DOHH2 (cell line): ENCODE data around the gene POU2F3.

ENCODE experiments used
- H3F3A ChIP-seq: fragments of 200-600 bp; sonication (generic), shearing (Covaris generic); 2 replicates; pipeline ENCODE4 v1.6.0; 2016; ENCODE audit warnings: antibody characterized with exemption, mild to moderate bottlenecking; ENCODE audit not compliant: control insufficient read depth, insufficient read depth
- H3K27ac ChIP-seq: fragments of 200-600 bp; sonication (generic); 2 replicates; pipeline ENCODE4 v1.5.1; 2014; ENCODE audit warnings: low read depth, mild to moderate bottlenecking, low read length, moderate library complexity
- H3K27me3 ChIP-seq: fragments of 200-600 bp; sonication (generic); 2 replicates; pipeline ENCODE4 v1.6.1; 2014; ENCODE audit warnings: mild to moderate bottlenecking, low read length, mixed read lengths; ENCODE audit not compliant: control insufficient read depth
- H3K36me3 ChIP-seq: fragments of 200-600 bp; sonication (generic); 2 replicates; pipeline ENCODE4 v1.6.1; 2014; ENCODE audit warnings: mild to moderate bottlenecking, low read length, moderate library complexity, mixed read lengths; ENCODE audit not compliant: control insufficient read depth
- H3K4me1 ChIP-seq: fragments of 200-600 bp; sonication (generic); 2 replicates; pipeline ENCODE4 v1.6.1; 2014; ENCODE audit warnings: mild to moderate bottlenecking, low read length, mixed read lengths; ENCODE audit not compliant: control insufficient read depth
- H3K4me2 ChIP-seq: fragments of 200-600 bp; sonication (generic); 2 replicates; pipeline ENCODE4 v1.6.0; 2014; ENCODE audit warnings: mild to moderate bottlenecking, low read length, moderate library complexity
- H3K4me3 ChIP-seq: fragments of 200-600 bp; sonication (generic); 2 replicates; pipeline ENCODE4 v1.5.1; 2014; ENCODE audit warnings: mild to moderate bottlenecking, low read length, mixed read lengths
- H3K79me2 ChIP-seq: fragments of 200-600 bp; sonication (generic); 2 replicates; pipeline ENCODE4 v1.6.1; 2014; ENCODE audit warnings: mild to moderate bottlenecking, low read length, mixed read lengths; ENCODE audit not compliant: control insufficient read depth
- H3K9me2 ChIP-seq: fragments of 200-600 bp; sonication (generic); replicated peaks from 2 replicates; pipeline ENCODE4 v1.6.1; 2014; ENCODE audit warnings: mild to moderate bottlenecking, low read length, mixed read lengths; ENCODE audit not compliant: control insufficient read depth
- H3K9me3 ChIP-seq: fragments of 200-600 bp; sonication (generic); 2 replicates; pipeline ENCODE4 v1.6.1; 2014; ENCODE audit warnings: antibody characterized with exemption, low read length, mixed read lengths; ENCODE audit not compliant: control insufficient read depth, insufficient read depth
- H4K20me1 ChIP-seq: fragments of 200-600 bp; sonication (generic); 2 replicates; pipeline ENCODE4 v1.6.0; 2014; ENCODE audit warnings: low read depth, mild to moderate bottlenecking, antibody characterized with exemption, low read length, moderate library complexity; ENCODE audit not compliant: control insufficient read depth, insufficient read depth
- CTCF ChIP-seq: fragments of 200-600 bp; sonication (generic); IDR thresholded peaks from one replicate; pipeline ENCODE4 v1.5.1; 2014; ENCODE audit warnings: antibody characterized with exemption, mild to moderate bottlenecking, low read depth, low read length; ENCODE audit not compliant: poor library complexity, severe bottlenecking
- EZH2phosphoT487 ChIP-seq: fragments of 200-600 bp; sonication (generic); IDR thresholded peaks from 2 replicates; pipeline ENCODE4 v1.6.1; 2017; ENCODE audit warnings: borderline replicate concordance, mild to moderate bottlenecking, antibody characterized with exemption, low read length, moderate library complexity, mixed read lengths

Gene POU2F3

GRCh38 chr11:120236169-120237107, 3.5 kb upstream of the POU2F3 start:
- Histone ChIP-seq H3K9me2 (no peaks in the 10 kb centered on the region), H3F3A (no peaks in the 10 kb centered on the region), H3K27ac (no peak overlapping the region), H3K4me2 (no peak overlapping the region), H3K9me3 (no peaks in the 10 kb centered on the region), H3K36me3 (no peaks in the 10 kb centered on the region), H3K79me2 (no peaks in the 10 kb centered on the region), H3K4me3 (no peak overlapping the region), H3K27me3 (peaks cover 15% of the 10 kb centered on the region), H4K20me1 (no peaks in the 10 kb centered on the region), H3K4me1 (peaks cover 8% of the 10 kb centered on the region)
- TF ChIP-seq EZH2phosphoT487 (no peak), CTCF (no peak)

- TF ChIP-seq CTCF, result no peak
- TF ChIP-seq EZH2phosphoT487, result no peak
- Histone ChIP-seq H3K79me2 (no peaks in the 10 kb centered on the region), H3K27ac (no peak overlapping the region), H3K27me3 (peaks cover 18% of the 10 kb centered on the region), H3F3A (no peaks in the 10 kb centered on the region), H3K4me2 (no peak overlapping the region), H3K4me1 (peaks cover 8% of the 10 kb centered on the region), H3K4me3 (no peak overlapping the region), H3K9me3 (no peaks in the 10 kb centered on the region), H3K9me2 (no peaks in the 10 kb centered on the region), H4K20me1 (no peaks in the 10 kb centered on the region), H3K36me3 (no peaks in the 10 kb centered on the region)
These were observed 846 bp upstream of the POU2F3 start for GRCh38 chr11:120238968-120239620.

GRCh38 chr11:120240866-120241265, 926 bp downstream of the POU2F3 start:
- no peak overlapping the region for H3K4me3 ChIP-seq
- no peaks in the 10 kb centered on the region for H3K36me3 ChIP-seq
- H3K4me2 ChIP-seq, result no peak overlapping the region
- no peaks in the 10 kb centered on the region for H3F3A ChIP-seq
- no peaks in the 10 kb centered on the region for H4K20me1 ChIP-seq
- no peak overlapping the region for H3K27ac ChIP-seq
- H3K9me2 ChIP-seq, result no peaks in the 10 kb centered on the region
- H3K9me3 ChIP-seq, result no peaks in the 10 kb centered on the region
- TF ChIP-seq CTCF (no peak), EZH2phosphoT487 (no peak)
- peaks cover 24% of the 10 kb centered on the region for H3K27me3 ChIP-seq
- H3K4me1 ChIP-seq, result peaks cover 7% of the 10 kb centered on the region
- H3K79me2 ChIP-seq, result no peaks in the 10 kb centered on the region
